Ishikawa (cell line): ENCODE data around the gene BLID.

Experiments
- CEBPB ChIP-seq: IDR thresholded peaks from 2 replicates; pipeline ENCODE4 v1.6.1; 2012
- CREB1 ChIP-seq: IDR thresholded peaks from 2 replicates; pipeline ENCODE4 v1.6.1; 2012; ENCODE audit warnings: low read depth
- EGR1 ChIP-seq: IDR thresholded peaks from 2 replicates; pipeline ENCODE4 v1.6.1; 2012
- EP300 ChIP-seq: IDR thresholded peaks from 2 replicates; pipeline ENCODE4 v1.6.1; 2012; ENCODE audit warnings: borderline replicate concordance
- FOXM1 ChIP-seq: IDR thresholded peaks from 2 replicates; pipeline ENCODE4 v1.6.1; 2012; ENCODE audit warnings: low read depth, borderline replicate concordance
- MAX ChIP-seq: IDR thresholded peaks from 2 replicates; pipeline ENCODE4 v1.6.1; 2012
- RAD21 ChIP-seq: IDR thresholded peaks from 2 replicates; pipeline ENCODE4 v1.6.1; 2012; ENCODE audit warnings: low read depth
- REST ChIP-seq: IDR thresholded peaks from 2 replicates; pipeline ENCODE4 v1.6.1; 2012; ENCODE audit warnings: low read depth, mild to moderate bottlenecking
- TAF1 ChIP-seq: IDR thresholded peaks from 2 replicates; pipeline ENCODE4 v1.6.1; 2012; ENCODE audit warnings: low read depth, mild to moderate bottlenecking
- TEAD4 ChIP-seq: IDR thresholded peaks from 2 replicates; pipeline ENCODE4 v1.6.1; 2012
- USF1 ChIP-seq: IDR thresholded peaks from 2 replicates; pipeline ENCODE4 v1.6.1; 2012
- YY1 ChIP-seq: IDR thresholded peaks from 2 replicates; pipeline ENCODE4 v1.6.1; 2012; ENCODE audit warnings: low read depth
- ZBTB7A ChIP-seq: IDR thresholded peaks from 2 replicates; pipeline ENCODE4 v1.6.1; 2012; ENCODE audit warnings: low read depth

DNA sequence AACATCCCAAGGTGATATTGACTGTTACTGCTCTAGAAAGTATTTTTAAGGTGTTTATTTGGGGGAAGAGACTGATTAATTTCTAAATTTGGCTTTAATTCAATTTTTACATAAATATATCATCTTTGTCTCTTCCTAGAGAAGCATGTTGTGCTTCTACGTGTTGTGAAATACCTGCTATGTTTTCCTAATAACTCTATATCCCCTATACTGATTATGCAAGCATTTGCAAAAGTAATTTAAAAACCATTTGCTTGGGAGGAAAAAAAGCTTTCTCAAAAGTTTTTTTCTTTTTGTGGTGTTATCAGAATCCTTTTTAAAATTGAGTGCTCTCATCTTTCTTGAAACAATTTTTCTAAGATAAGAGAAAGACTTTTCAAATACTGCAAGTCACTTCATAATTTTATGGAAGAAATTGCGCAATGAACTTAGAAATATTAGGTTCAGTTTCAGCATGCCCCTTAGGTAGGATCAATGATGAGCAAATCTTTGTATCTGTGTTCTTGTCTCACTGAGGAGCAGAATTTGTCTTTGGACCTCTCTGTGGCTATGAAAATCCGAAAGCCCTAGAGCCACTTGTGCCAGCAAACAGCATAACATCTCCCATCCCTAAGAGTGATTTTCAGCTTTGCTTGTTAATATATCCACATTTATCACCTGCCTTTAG, 7.4 kb upstream of the BLID start:
- TF ChIP-seq CREB1 = no peak
- no peak for TF ChIP-seq RAD21
- TF ChIP-seq MAX = no peak
- no peak for TF ChIP-seq ZBTB7A
- TF ChIP-seq EP300 = no peak
- TF ChIP-seq USF1 = no peak
- peak; percentile 69 for TF ChIP-seq CEBPB
- TF ChIP-seq TAF1 = no peak
- TF ChIP-seq EGR1 = no peak
- no peak for TF ChIP-seq YY1
- TF ChIP-seq REST = no peak
- TF ChIP-seq FOXM1 = no peak
- no peak for TF ChIP-seq TEAD4
